Suppressor macrophage treated with lipopolysaccharide for 4 hours (primary cell): ENCODE measurements around the gene EMX2.

Source experiments
- DNase-seq: peaks from one replicate; pipeline ENCODE4 v3.0.0-alpha.2; 2020

Gene EMX2

DNA sequence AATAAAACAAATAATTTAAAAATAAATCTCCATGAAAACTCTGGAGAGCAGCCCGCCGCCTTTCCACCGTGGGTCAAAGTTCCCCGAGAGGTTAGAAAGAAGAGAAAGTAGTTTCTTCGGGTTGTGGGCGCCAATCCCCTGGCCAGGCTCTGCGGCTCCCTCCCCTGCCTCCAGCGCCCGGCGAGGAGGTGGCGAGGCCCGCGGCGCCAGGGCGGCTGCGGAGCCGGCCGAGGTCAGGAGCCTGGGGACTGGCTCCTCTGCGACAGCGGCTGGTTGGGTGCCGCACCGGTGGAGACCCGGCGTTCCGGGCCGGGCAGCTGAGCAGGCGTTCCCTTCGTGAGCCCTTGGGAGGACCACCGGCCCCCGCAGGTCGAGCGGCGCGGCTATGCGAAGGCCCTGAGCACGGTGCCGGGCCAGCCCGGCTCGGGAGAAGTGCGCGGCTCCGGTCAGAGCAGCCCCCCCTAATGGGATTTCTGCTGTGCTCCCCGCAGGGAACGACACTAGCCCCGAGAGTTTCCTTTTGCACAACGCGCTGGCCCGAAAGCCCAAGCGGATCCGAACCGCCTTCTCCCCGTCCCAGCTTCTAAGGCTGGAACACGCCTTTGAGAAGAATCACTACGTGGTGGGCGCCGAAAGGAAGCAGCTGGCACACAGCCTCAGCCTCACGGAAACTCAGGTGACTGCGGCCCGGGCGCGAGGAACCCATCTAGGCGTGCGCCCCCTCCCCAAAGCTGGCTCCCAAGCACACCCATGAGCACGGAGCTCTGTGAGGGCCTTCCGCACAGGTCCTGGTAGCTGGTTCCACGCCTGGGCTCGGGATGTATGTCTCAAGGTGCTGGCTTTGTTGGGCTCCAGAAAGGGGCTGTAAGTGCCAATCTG, 2.8 kb downstream of the EMX2 start:
- DNase-seq: no peak

DNA sequence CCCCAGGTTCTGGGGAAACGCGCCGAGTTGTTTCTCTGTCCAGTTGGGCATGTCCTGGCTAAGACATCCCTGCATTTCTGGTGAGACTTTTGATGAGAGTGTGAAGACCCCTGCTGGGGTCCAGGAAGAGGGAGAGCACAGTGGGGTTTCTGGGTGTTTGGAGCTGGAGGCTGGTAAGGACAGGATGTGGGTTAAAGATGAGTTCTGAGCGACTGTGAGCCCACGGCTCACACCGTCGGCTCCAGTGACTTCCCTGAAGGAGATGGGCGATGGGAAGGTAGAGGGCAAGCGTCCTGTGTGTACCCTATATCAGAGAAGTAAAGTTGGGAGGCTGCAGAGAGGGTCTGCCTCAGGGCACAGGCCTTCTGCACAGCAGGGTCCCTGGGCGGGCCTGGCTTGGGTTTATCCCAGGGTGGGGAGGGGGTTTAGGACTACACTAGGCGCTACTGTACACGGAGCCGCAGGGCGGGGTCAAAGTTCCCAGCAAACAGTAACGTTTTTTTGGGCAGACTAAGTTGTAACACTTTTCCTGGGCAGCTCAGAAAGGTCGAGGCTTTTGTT, 3.6 kb downstream of the EMX2 start:
- no peak for DNase-seq

DNA sequence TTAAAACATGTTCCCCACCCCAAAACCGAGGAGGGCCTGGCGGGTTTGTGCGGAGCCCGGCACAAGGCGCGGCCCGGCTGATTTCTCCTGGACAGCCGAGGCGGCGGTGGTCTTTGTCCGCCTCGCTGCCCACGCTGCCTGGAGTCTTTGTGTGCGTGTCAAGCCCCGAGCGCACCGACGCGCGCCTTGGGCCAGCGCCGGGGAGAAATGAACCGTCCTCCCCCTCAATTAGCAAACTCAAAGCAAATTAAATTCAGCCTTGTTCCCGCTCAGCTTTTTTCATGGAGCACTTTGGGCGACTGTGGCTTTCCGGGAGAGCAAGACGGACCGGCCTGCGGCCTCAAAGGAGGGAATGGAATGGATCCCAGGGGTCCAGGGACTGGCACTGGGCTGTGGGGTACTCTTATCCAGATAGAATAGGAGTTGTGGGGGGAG, 4.1 kb downstream of the EMX2 start:
- no peak for DNase-seq

DNA sequence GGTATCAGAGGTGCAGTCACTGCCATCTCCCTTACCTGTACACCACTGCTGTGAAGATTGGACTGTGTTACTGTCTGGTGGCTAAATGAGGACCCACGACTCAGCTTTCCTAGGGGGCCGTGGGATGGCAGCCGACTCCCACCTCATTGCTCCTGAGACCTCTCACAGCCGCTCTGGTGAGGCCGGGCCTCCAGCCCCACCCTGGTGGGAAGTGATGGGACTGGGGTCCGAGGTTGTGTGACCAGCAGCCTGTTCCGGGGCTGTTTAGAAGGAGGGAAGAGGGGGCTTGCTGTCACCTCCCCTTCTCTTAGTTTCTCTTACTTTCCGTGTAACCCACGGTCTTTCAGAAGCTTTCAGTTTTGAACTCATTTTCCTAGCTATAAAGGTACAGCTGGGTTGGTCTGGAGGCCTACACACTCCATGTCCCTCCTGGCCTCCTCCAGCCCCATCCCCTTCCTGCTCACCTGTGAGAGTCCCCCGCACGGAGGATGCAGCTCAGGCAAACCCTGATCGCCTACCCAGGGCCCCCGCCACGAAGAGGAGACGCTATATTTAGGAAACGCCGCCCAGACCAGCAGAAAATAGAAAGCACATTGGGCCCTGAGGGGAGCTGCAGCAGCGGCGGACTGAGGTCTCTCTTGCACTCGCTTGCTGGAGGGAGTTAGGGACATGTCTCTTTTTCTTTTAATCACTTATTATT, 4.6 kb downstream of the EMX2 start:
- DNase-seq: no peak

DNA sequence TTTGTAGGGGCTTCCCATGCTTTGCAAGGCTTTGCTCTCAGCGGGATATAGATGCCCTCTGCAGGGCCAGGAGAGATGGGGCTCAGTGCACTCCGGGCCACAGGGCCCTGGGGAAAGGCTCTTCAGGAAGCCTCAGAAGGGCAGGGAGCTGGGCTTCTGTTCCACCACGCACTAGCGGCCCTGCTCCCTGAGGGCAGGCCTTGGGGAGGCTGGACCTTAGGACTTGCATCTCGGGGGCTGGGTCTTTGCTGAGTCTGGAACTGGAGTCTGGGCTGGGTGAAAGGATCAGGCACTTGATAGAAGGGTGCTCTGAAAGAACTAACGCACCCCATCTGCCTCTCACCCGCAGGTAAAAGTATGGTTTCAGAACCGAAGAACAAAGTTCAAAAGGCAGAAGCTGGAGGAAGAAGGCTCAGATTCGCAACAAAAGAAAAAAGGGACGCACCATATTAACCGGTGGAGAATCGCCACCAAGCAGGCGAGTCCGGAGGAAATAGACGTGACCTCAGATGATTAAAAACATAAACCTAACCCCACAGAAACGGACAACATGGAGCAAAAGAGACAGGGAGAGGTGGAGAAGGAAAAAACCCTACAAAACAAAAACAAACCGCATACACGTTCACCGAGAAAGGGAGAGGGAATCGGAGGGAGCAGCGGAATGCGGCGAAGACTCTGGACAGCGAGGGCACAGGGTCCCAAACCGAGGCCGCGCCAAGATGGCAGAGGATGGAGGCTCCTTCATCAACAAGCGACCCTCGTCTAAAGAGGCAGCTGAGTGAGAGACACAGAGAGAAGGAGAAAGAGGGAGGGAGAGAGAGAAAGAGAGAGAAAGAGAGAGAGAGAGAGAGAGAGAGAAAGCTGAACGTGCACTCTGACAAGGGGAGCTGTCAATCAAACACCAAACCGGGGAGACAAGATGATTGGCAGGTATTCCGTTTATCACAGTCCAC, 5.4 kb downstream of the EMX2 start:
- DNase-seq: no peak

DNA sequence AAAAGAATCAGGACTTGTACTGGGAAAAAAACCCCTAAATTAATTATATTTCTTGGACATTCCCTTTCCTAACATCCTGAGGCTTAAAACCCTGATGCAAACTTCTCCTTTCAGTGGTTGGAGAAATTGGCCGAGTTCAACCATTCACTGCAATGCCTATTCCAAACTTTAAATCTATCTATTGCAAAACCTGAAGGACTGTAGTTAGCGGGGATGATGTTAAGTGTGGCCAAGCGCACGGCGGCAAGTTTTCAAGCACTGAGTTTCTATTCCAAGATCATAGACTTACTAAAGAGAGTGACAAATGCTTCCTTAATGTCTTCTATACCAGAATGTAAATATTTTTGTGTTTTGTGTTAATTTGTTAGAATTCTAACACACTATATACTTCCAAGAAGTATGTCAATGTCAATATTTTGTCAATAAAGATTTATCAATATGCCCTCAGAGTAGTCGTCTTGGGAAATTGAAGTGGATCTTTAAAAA, 6.6 kb downstream of the EMX2 start:
- no peak for DNase-seq

DNA sequence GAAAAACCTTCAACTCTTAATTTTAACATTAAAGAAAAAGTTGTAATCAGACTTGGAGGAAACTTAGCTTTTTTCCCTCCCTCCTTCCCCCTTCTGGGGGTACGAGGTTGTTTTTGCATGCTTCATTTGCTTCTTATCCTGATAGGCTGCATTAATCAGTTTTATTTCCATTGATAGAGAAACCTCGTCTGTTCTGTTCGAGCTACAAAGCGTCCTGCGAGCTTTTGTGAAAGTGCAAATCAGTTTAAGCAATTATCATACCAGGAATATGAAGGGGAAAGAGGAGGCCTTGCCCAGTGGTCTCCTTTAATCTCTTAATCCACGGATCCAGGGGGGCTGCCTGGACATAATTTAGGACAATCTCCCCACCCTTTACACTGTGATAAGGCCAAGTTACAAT, 7.5 kb downstream of the EMX2 start:
- DNase-seq: no peak

DNA sequence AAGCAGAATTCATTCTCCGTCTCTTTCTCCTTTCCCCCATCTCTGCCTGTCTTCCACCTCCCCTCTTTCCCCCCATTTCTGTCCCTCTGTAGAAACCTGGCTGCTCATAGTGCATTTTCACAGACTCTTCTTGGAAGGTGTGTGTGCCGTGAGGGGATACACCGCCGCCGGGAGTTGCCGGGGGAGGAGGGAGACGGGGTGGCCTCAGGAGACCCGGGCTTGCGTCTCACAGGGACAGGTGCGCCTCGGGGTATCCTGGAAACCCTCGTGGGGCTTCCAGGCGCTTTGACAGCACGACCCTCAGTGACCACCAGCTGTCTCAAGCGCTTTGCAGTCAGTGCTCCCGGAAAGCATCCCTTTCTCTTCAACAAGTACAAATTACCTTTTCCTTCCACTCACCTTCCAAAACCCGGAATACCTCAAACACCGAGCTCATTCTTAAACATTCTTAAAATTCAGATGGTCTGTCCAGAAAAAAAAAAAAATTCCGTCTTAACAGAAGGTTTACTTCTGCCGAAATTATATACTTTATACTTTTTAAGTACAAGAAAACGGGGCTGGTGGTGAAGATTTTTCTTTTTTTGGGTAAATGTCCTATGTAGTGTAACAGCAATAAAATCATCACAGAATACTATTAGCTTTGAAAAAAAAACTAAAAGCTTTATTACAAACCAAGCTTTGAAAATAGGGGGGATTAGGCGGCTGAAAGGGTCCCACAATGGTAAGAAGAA, 8.2 kb downstream of the EMX2 start:
- no peak for DNase-seq

DNA sequence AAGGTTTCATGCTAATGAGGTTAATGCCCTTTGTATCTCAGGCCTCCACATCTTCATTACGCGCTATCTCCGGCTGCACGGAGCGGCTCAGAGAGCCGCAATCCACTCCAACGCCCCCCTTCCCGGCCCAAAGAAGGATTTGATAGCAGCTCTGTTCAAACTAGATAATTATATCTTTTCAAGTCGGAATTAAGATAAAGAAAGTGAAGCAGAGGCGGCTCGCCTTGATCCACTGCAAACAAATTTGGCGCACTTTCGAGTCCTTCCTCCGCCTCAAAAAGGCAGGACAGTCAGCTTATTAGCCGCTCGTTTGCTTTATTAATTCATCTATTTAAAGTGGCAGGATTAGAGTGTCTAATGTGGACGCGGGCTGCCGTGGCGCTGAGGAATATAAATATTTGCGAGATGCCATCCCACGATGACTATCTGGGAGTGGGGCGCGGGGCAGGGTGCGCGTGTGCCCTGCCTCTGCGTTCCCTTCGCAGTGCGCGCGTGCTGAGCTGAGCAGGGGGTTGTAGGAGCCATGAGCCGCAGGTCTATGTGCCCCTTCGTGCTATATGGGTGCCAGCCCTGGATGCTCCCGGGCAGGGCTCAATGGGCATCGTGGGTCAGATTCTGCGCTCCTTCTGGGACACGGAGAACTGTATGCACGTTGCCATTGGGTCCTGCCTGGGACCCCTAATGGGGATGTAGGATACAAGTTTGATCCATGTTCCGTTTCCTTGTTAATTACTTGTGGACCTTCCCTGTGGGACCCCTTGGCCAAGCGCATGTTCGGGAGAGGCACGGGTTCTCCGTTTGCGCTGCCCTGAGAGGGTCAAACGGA, 9.0 kb downstream of the EMX2 start:
- no peak for DNase-seq

DNA sequence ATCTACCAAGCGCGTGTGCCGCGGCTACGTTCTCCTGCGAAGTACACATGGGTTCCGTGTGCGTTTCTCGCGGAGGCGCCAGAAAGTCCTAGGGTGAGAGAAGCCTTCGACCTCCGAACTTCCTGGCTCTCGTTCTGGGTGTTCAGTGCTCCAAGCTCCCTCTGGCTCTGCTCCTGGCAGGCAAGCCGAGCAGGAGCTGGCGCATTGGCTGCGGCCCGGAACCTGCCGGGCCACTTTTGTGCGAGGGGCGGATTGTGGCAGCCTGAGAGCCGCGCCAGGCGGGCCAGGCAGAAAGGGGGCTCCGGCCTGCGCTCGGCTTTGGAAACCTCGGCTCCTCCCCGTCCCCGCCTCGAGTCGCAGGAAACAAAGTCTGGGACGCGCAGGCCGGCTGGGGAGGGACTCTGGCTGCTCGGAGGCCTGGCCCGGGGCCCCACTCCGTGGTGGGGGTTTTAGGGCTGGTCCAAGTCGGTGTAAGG, 9.6 kb downstream of the EMX2 start:
- DNase-seq: no peak

DNA sequence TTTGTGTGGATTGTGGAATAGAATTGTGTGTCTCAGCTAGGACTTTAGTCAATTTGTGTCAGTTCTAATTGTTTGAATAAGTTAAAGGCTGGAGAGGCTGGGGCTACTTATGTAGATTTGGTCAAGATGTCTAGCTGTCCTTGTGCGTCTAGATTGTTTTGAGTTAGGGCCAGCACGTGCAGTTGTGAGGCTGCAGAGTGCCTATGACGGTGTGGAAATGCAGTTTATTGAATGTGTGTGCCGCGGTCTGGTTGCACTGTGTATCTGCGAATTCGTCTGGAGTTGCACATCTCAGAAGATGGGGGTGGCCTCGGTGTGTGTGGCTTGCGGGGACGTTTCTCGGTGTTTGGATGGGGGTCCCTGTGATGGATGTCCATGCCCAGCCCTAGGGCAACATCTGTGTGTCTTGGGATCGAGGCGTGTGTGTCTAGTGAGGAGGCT, 10.2 kb downstream of the EMX2 start:
- DNase-seq: no peak

DNA sequence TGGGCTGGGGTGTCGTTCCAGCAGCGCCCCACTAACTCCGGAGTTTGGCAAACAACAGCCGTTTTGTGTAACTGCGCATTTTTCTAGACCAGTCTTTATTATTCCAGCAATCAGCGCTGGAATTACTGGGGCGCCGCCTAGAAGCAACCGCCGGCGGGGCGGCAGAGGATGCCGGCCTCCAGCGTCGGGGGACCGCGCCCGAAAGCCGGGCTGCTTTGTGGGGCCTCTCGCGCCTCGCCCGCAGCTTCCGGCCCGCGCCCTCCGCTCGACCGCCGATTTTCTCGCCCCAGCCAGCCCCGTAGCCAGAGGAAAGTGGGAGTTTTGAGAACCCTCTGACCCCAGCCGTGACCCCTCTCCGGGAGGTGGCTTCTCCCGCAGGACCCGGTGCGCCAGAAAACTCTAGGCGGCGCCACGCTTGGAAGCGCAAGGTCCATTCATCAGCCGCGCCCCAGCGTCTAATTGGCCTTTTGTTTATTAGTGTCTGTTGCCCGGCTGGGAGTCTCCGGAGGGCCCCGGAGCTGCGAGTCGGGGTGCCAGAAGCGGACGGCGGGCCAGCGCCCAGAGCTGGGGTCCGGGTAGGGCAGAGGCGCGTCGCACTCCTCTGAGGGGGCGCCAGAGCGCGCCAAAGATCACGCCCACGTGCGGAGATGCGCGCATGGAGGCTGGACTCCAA, 10.7 kb downstream of the EMX2 start:
- no peak for DNase-seq

DNA sequence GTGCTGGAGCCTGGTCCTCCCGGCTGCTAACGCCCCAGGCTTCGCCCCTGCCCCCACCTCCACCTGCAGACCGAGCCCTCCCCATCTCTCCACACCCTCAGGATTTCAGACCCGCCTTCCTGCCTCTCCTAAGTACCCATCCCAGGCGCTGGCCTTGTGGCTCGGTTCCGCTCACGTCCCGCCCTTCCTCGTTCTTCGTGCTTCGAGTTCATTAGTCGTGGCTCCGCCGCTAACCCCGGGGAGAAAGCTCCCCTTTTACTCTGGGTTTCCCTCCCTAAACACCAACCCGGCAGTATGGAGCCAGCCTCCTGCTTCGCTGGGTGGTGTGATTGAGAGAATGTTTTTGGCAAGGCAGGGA, 11.2 kb downstream of the EMX2 start:
- no peak for DNase-seq

DNA sequence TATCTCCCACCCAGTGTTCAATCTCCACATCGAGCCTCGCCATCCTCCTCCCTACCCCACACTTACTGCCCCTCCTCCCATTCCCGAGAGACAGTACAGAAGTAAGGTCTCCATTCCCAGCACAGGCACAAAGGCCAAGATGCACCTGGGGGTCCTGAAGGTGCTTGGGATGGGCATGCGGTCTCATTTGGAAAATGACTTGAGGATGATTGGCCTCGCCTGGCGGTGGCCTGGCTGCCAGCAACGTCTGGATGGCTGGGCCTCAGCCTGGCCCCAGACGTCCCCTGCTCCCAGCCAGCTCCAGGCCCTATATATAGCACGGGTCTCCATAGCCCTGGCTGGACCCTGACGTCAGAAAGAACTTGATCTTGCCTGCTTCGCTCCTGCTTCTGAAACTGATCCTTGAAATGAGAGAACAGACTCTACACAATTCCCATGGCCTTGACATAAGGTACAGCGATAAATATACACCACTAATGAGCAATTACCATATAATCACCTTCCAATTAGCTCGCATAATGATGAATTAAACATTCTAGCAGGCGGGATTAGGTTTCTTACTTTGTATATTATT, 11.8 kb downstream of the EMX2 start:
- DNase-seq: no peak

DNA sequence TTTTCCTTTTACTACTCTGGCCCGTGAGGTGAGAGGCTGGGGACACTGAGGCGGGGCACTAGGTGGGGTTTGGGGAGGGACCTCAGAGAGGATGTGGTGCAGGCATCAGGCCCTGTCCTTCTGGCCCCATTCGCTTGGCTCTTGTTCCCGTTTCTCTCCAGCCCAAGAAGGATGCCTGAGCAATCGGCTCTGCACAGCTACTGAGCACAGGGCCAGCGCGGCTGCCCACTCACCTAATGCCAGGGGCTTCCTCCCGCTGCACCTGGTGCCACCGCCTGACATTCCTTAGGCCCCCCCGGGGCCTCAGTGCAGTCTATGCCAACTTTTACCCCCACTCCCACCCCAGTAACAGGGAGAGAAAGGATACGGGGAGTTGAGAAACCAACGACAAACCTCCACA, 12.5 kb downstream of the EMX2 start:
- no peak for DNase-seq

DNA sequence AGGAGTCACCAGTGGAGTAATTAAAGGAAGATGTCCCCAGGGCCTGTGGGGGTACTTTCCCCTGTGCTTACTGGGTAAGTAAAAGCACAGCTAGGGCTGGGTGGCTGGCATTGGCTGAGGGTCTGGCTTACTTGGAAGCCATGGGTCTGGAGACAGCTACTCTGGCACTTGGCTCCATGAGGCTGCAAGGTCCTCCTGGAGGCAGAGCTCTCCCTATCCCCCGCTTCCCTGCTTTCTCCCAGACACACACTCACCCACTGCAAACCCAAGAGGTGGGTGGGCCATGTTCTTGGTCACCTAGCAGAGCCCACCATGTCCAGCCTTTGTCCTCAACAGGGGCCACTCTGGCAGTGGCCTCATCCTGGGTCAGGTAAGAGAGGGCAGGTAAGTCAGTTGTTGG, 13.3 kb downstream of the EMX2 start:
- no peak for DNase-seq

DNA sequence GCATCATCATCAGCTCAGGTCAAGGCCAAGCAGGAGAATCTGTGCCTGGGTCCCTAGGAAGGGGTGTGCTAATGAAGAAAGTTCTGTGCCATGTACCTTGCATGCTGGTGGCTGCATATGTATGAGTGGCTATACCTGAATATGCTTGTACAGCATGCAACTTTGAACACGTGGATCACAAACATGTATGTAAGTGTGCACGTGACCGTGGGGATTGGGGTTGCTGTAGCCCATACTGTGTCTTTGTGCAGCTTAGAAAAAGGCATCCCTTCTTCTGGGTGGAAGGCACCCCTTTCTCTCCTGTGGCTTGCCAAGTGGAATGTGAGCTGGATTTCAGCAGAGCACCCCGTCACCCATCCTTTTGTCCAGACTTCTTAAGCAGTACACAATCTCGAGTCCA, 13.8 kb downstream of the EMX2 start:
- no peak for DNase-seq

DNA sequence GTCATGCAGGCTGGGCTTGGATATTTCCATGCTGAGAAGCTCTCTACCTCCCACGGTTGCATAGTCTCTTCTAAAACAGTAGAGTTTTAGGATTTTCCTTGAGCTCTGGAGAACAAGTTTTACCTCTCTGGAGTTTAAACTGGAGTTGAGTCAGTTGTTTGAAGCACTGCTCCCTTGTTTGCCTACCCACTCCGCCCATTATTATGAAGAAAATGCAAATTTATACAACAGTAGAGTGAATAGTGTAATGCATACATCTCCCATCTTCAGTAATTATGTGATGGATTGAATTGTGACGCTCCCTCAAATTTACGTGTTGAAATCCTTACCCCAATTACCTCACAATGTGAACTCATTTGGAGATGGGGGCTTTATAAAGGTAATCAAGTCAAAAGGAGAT, 17.2 kb downstream of the EMX2 start:
- DNase-seq: no peak

DNA sequence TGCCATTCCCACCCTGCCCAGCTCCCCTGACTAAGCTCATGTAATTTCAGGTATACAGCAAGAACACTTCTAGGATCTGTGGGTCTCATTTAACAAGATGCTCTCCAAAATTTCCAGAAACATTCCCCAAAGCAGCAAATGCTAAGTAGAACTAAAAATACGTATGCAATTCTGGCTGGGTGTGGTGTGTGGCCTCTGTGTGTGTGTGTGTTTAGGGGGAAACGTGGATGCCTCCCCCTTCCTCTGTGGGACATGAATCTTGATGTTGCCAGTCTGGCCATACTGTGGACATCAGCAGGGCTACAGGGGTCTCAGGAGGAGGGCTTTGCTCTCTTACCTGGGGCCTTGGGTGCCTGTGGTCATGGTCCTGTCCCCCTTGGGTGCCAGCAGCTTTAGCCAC, 18.4 kb downstream of the EMX2 start:
- DNase-seq: no peak

DNA sequence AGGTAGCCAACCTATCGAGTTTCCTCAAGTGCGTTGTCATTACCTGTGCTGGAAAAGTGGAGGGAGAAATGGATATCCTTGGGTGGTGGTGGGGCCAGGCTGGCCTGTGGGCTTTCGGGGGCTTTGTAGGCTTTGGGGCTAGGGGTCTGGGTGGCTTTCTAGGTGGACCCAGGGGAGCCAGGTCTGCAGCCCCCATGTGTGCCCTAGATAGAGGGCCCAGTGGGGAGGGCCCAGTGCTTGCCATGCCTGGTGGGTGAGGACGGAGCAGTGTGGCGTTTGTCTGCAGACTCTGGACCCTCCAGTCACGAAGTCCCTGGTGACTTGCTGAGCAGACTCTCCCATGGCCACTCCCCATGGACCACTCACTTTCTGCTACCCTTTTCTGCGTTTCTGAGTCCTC, 19.7 kb downstream of the EMX2 start:
- no peak for DNase-seq
